Measurements from ENCODE around the gene ACOXL. TPM values are rescaled to one million over a fixed set of nuclear protein-coding genes. Genes with fewer than 3 reads are reported as not detected.
A peak's percentile ranks its signal among the peaks of the same experiment; 100 is the strongest.

ACOXL gene
- total and polyA plus RNA-seq, 9 of the 15 experiments (the other 6 are each of a cell fraction or from before 2014, with no cell fraction given) = 0.31 to 0.56 TPM; not detected in 7

DNA sequence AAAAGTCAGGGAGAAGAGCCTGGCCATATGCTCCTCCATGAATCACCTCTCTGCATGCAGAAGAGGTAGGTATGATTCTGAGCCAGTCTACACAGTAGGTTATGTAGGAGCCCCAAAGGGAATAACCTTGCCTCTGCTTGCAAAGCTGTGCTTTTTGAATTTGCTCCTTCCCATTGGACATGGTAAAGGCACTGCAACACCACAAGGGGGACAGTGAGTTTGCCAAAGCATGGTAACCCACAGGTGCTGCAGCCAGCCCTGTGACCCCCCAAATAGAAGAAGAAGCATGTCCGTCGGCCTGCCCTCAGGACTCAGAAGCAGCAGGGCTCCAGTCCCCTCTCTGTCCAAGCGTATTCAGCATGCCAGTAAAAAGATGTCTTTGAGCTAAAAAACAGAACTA, 337.3 kb downstream of the ACOXL start (continued):
- TF ChIP-seq, protein P1, sequence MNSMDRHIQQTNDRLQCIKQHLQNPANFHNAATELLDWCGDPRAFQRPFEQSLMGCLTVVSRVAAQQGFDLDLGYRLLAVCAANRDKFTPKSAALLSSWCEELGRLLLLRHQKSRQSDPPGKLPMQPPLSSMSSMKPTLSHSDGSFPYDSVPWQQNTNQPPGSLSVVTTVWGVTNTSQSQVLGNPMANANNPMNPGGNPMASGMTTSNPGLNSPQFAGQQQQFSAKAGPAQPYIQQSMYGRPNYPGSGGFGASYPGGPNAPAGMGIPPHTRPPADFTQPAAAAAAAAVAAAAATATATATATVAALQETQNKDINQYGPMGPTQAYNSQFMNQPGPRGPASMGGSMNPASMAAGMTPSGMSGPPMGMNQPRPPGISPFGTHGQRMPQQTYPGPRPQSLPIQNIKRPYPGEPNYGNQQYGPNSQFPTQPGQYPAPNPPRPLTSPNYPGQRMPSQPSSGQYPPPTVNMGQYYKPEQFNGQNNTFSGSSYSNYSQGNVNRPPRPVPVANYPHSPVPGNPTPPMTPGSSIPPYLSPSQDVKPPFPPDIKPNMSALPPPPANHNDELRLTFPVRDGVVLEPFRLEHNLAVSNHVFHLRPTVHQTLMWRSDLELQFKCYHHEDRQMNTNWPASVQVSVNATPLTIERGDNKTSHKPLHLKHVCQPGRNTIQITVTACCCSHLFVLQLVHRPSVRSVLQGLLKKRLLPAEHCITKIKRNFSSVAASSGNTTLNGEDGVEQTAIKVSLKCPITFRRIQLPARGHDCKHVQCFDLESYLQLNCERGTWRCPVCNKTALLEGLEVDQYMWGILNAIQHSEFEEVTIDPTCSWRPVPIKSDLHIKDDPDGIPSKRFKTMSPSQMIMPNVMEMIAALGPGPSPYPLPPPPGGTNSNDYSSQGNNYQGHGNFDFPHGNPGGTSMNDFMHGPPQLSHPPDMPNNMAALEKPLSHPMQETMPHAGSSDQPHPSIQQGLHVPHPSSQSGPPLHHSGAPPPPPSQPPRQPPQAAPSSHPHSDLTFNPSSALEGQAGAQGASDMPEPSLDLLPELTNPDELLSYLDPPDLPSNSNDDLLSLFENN (IDR thresholded peaks at IDR 0.05; ENCODE audit: low read depth in 2 of 2, low read length in 2 of 2) = no peak
- no peak for TF ChIP-seq GTF2A2 (tag; IDR thresholded peaks at IDR 0.05)
- TF ChIP-seq, protein P2, sequence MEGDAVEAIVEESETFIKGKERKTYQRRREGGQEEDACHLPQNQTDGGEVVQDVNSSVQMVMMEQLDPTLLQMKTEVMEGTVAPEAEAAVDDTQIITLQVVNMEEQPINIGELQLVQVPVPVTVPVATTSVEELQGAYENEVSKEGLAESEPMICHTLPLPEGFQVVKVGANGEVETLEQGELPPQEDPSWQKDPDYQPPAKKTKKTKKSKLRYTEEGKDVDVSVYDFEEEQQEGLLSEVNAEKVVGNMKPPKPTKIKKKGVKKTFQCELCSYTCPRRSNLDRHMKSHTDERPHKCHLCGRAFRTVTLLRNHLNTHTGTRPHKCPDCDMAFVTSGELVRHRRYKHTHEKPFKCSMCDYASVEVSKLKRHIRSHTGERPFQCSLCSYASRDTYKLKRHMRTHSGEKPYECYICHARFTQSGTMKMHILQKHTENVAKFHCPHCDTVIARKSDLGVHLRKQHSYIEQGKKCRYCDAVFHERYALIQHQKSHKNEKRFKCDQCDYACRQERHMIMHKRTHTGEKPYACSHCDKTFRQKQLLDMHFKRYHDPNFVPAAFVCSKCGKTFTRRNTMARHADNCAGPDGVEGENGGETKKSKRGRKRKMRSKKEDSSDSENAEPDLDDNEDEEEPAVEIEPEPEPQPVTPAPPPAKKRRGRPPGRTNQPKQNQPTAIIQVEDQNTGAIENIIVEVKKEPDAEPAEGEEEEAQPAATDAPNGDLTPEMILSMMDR (IDR thresholded peaks at IDR 0.05 in 2 of 3, conservative IDR thresholded peaks at IDR 0.05 in 1 of 3; ENCODE audit: insufficient read depth in 2 of 3, low read depth in 1 of 3, low read length in 3 of 3) = peak; percentile 39 to 54 (median 47); a peak in 5 of 6 replicates
- no peak for TF ChIP-seq ZEB2 (IDR thresholded peaks at IDR 0.05)
- TF ChIP-seq ZNF57 (CRISPR knock-in tag; IDR thresholded peaks at IDR 0.05) = no peak
- TF ChIP-seq TAL1 (IDR thresholded peaks at IDR 0.05) = no peak
- no peak for TF ChIP-seq ID3 (CRISPR knock-in tag; IDR thresholded peaks at IDR 0.05)
- TF ChIP-seq ID3 (tag; IDR thresholded peaks at IDR 0.05) = no peak
- TF ChIP-seq, protein P3, sequence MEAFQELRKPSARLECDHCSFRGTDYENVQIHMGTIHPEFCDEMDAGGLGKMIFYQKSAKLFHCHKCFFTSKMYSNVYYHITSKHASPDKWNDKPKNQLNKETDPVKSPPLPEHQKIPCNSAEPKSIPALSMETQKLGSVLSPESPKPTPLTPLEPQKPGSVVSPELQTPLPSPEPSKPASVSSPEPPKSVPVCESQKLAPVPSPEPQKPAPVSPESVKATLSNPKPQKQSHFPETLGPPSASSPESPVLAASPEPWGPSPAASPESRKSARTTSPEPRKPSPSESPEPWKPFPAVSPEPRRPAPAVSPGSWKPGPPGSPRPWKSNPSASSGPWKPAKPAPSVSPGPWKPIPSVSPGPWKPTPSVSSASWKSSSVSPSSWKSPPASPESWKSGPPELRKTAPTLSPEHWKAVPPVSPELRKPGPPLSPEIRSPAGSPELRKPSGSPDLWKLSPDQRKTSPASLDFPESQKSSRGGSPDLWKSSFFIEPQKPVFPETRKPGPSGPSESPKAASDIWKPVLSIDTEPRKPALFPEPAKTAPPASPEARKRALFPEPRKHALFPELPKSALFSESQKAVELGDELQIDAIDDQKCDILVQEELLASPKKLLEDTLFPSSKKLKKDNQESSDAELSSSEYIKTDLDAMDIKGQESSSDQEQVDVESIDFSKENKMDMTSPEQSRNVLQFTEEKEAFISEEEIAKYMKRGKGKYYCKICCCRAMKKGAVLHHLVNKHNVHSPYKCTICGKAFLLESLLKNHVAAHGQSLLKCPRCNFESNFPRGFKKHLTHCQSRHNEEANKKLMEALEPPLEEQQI (IDR thresholded peaks at IDR 0.05) = no peak
- TF ChIP-seq CTCFL (IDR thresholded peaks at IDR 0.05; ENCODE audit: borderline replicate concordance, insufficient read depth, low read depth, low read length, poor library complexity, severe bottlenecking) = peak; percentile 27
- TF ChIP-seq MAFF (IDR thresholded peaks at IDR 0.05; ENCODE audit: low read length) = no peak
- TF ChIP-seq U2AF2 (optimal IDR thresholded peaks at IDR 0.05; ENCODE audit: low read depth, low read length) = no peak
- TF ChIP-seq ZNF507 (tag; conservative IDR thresholded peaks at IDR 0.05) = no peak
- TF ChIP-seq HEY1 (CRISPR knock-in tag; IDR thresholded peaks at IDR 0.05; ENCODE audit: borderline replicate concordance) = no peak
- no peak for TF ChIP-seq FOXM1 (IDR thresholded peaks at IDR 0.05; ENCODE audit: low read depth)
- no peak for TF ChIP-seq FOXM1 (CRISPR knock-in tag; IDR thresholded peaks at IDR 0.05; ENCODE audit: low read depth)
- no peak for TF ChIP-seq ZNF717 (CRISPR knock-in tag; IDR thresholded peaks at IDR 0.05)
- TF ChIP-seq ZNF197 (CRISPR knock-in tag; IDR thresholded peaks at IDR 0.05; ENCODE audit: low read depth) = no peak
- TF ChIP-seq KAT7 (CRISPR knock-in tag; IDR thresholded peaks at IDR 0.05; ENCODE audit: borderline replicate concordance) = no peak

All from K562 (cell line).